GM12875 (cell line): ENCODE data around the gene RABL6.

Experiments
- H3K4me3 ChIP-seq: one replicate; pipeline ENCODE4 v1.5.1; 2011; ENCODE audit warnings: low read depth, low read length, control low read depth
- TF ChIP-seq, protein P1 (sequence below): IDR thresholded peaks from 2 replicates; pipeline ENCODE4 v1.5.1; 2011; ENCODE audit warnings: low read depth, mild to moderate bottlenecking, control low read depth, inconsistent platforms, low read length, moderate library complexity, borderline replicate concordance; ENCODE audit not compliant: insufficient read depth

RABL6 gene

DNA sequence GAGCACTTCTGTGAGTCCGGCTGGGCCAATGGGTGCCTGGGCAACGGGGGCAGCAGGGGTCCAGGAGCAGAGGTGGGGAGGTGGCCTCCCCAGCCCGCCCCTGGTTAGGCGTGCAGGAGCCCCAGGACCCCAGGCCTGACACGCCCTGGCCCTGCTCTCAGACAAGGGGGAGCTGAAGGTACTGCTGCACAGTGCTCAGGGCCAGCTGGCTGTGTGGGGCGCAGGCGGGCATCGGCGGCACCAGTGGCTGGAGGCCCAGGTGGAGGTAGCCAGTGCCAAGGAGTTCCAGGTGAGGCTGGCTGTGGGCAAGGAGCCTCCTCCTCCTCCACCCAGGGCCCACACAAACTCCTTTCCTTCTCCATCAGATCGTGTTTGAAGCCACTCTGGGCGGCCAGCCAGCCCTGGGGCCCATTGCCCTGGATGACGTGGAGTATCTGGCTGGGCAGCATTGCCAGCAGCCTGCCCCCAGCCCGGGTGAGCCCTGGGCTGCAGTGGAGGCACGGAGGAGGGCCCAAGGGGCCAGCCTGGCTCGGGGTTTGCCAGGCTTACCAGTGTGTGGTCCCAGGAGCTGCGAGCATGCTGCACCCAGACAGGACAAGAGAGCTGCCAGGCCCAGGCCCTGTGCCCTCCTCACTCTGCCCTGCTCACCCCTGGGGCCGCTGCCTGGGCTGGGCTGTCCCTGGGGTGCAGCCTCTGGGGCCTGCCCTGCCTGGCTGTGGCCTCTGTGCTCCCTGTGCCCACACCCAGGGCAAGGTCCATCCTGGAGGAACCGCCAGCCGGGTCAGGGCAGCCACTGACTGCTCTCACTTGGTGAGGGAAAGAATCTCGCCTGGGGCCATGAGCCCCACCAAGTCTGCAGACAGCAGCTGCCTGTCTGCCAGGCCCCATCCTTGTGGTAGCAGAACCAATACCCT lies 51.4 kb downstream of the RABL6 start:
- H3K4me3 ChIP-seq: no peak overlapping the region

DNA sequence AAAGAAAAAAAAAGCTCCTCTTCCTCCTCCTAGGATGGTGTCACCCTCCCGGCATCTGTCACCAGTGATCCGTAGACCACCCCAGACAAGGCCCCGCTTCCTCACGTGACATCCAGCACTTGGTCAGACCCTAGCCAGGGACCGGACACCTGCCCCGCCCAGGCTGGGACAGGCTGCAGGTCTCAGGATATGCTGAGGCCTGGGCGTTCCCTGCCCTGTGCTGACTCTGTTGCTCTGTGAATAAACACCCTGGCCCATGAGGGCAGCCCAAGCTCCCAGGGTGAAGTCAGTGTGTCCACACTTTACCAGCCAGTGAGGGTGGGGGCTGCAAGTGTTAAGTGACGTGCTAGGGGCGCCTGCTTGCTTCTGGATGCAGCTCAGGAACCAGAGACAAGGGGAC lies 52.8 kb downstream of the RABL6 start:
- TF ChIP-seq, protein P1, sequence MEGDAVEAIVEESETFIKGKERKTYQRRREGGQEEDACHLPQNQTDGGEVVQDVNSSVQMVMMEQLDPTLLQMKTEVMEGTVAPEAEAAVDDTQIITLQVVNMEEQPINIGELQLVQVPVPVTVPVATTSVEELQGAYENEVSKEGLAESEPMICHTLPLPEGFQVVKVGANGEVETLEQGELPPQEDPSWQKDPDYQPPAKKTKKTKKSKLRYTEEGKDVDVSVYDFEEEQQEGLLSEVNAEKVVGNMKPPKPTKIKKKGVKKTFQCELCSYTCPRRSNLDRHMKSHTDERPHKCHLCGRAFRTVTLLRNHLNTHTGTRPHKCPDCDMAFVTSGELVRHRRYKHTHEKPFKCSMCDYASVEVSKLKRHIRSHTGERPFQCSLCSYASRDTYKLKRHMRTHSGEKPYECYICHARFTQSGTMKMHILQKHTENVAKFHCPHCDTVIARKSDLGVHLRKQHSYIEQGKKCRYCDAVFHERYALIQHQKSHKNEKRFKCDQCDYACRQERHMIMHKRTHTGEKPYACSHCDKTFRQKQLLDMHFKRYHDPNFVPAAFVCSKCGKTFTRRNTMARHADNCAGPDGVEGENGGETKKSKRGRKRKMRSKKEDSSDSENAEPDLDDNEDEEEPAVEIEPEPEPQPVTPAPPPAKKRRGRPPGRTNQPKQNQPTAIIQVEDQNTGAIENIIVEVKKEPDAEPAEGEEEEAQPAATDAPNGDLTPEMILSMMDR: no peak
- no peak overlapping the region for H3K4me3 ChIP-seq

More for the DNA sequence above, 51.4 kb downstream of the RABL6 start:
- TF ChIP-seq, protein P1: no peak

DNA sequence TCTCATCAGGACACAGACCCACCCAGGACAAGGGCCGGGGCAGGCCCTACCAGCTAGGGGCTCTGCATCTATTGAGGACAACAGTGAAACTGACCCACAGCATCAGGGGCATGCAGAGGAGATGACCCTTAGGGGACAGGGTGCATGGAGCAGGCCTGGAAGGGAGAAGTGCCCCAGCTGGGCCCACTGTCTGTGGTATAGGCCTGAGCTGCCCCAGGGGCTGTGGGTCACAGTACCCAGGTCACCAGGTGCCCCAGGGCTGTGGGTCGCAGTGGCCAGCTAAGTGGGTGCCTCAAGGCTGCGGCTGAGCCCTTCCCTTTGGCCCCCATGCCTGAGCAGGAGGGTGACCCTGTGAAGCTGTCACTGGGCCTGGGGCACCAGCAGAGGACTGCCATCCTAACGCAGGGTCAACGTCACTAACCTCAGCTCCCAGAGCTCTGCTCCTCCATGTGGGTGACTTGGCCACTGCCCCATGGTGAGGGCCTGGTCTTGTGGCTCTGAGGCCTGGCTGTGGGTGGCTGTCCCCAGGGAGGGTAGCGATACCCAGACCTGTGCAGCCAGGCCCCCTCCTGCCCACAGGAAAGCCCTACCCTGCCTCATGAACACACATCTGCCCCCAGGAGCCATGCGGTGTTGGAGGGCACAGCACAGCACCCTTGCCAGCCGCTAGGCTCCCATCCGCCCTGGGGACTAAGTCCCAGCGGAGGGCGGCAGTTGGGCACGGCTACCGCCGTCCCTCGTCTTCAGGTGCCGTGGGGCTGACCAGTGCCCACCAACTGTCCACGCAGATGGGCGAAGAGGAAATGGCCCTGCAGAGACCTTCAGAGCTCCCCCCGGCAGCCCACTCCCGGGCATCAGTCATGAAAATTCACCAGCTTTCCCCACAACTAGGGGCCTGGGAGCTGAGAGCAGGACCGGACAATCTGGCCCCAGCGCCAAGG lies 53.5 kb downstream of the RABL6 start:
- TF ChIP-seq, protein P1: no peak

DNA sequence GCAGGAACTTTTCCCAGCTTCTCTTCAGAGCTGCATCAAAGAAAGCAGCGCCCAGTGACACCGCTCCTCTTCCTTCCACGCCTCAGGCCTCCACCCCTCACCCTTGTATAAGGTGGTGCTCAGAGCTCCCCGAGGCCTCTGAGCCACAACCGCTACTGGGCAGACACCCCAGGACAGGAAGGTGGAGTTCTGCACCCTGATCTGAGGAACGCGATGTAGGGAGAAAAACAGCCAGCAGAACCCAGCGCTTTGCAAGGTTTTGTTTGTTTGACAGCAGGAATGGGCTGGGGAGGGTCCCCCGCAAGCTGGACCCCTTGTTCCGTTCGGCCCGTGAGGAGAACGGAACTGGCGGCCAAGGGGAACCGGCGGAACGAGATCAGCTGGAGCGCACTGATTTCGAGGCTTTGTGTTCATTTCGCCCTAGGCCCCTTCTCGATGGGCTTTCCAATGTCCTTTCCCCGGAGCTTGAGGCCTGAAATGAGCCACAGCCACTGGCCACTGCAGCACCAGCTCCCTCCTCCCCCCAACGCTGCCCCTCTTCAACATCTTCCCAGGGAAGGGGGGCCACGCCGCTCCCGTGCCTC lies 54.2 kb downstream of the RABL6 start:
- TF ChIP-seq, protein P1: no peak
- no peak overlapping the region for H3K4me3 ChIP-seq

More for the DNA sequence above, 53.5 kb downstream of the RABL6 start:
- H3K4me3 ChIP-seq: no peak overlapping the region

DNA sequence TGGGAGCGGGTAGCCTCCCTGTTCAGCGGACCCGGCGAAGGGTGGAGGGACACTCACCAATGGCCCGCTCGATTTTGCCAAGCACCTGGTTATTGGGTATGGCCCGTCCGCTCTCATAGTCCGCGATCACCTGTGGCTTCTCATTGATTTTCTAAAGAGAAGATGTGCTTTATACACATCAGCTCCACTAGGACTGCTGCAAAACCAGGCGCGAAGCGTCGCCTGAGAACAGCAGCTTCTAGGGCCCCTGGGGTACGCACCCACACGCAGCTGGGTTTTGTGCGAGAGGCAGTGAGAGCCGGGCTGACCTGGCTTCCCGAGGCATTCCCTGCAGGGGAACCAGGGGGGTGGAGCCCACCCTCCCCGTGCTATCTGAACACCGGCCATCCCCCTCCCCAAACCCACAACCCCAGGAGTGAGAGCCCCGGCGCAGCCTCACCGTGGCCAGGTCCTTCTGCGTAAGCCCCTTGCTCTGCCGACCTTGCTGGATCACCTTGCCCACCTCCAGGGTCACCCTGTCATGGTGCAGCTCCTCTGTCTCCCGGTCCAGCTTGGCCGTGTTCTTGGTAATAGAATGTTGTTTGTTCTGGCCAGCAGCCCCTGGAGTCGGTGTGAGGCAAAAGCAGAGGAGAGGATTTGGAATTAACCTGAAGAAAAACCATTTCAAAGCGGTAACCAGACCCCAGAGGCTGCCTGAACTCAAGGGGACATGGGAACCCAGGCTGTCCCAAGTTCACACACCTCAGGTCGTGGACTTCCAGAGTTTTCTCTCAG lies 55.3 kb downstream of the RABL6 start:
- H3K4me3 ChIP-seq: no peak overlapping the region
- TF ChIP-seq, protein P1: no peak

DNA sequence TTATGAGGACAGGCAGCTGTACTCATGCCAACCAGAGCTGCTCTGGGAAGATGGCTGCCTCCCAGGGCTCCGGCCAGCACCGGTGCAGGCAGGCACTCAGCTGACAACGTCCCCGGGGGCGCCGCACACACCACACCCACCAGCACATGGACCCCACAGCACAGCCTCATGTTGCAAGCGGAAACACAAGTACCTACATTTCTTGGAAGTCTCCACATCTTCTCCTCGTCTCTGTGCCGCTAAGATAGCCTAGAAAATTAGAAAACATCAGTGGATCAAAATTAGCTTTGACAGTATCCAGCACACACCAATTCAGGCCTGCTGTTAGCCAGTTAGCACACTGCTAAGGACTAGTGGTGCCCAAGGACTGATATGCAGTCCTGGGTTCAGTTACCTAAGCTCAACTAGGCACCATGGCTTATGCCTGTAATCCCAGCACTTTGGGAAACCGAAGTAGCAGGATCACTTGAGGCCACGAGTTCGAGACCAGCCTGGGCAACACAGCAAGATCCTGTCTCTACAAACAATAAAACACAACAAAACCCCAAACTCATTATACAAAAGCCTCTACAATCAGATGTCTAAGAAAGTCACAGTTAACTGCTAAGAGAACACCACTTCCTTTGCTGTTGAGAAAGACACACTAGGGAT lies 56.0 kb downstream of the RABL6 start:
- no peak overlapping the region for H3K4me3 ChIP-seq
- TF ChIP-seq, protein P1: no peak
